Natural killer cell (primary cell): ENCODE results near the gene FBN3. TPM values are rescaled to one million over a fixed set of nuclear protein-coding genes. Genes with fewer than 3 reads are reported as not detected.

Experiments used
- ATAC-seq, 3 donors: fragments of 150-1000 bp in 2 of 3; fragments of 200-7000 bp in 1 of 3; cut with Tn5 transposase; 1 replicate in 1 of 3; 2 replicates in 2 of 3; pipeline ENCODE4 v1.10.0; 2021; ENCODE audit warnings: mild to moderate bottlenecking in 2 of 3, moderate library complexity in 2 of 3
- DNase-seq, 2 donors: peaks; one replicate each; pipeline versions ENCODE4 v3.0.0 to v3.0.0-alpha.2; 2013 to 2021; ENCODE audit warnings: mixed read lengths in 1 of 2
- H3K27ac ChIP-seq: one replicate; pipeline ENCODE4 v1.5.1; 2013; ENCODE audit warnings: mild to moderate bottlenecking, low read length
- H3K27me3 ChIP-seq: one replicate; pipeline ENCODE4 v1.6.1; 2013; ENCODE audit warnings: low read length; ENCODE audit not compliant: control insufficient read depth, insufficient read depth
- H3K36me3 ChIP-seq: one replicate; pipeline ENCODE4 v1.6.1; 2013; ENCODE audit warnings: low read length; ENCODE audit not compliant: control insufficient read depth, insufficient read depth
- H3K4me1 ChIP-seq: one replicate; pipeline ENCODE4 v1.6.1; 2013; ENCODE audit warnings: low read length; ENCODE audit not compliant: control insufficient read depth, insufficient read depth
- H3K4me3 ChIP-seq: one replicate; pipeline ENCODE4 v1.5.1; 2013; ENCODE audit warnings: low read length
- H3K9me3 ChIP-seq: one replicate; pipeline ENCODE4 v1.6.1; 2013; ENCODE audit warnings: low read length; ENCODE audit not compliant: control insufficient read depth, insufficient read depth
- H3K27ac Mint-ChIP-seq, 2 donors: one replicate each; pipeline ENCODE4 v1.8.0; 2022; ENCODE audit warnings: mild to moderate bottlenecking in 2 of 2, mixed read lengths in 2 of 2, moderate library complexity in 1 of 2
- H3K27me3 Mint-ChIP-seq, 2 donors: one replicate each; pipeline ENCODE4 v1.8.0; 2022; ENCODE audit warnings: low read depth in 2 of 2, mixed read lengths in 2 of 2
- H3K36me3 Mint-ChIP-seq: one replicate; pipeline ENCODE4 v1.8.0; 2022; ENCODE audit warnings: mixed read lengths
- H3K4me1 Mint-ChIP-seq, 2 donors: one replicate each; pipeline ENCODE4 v1.8.0; 2022; ENCODE audit warnings: mixed read lengths in 2 of 2
- H3K4me3 Mint-ChIP-seq: one replicate; pipeline ENCODE4 v1.8.0; 2022; ENCODE audit warnings: mild to moderate bottlenecking, moderate library complexity, mixed read lengths
- H3K9me3 Mint-ChIP-seq, 2 donors: one replicate each; pipeline ENCODE4 v1.8.0; 2022; ENCODE audit warnings: mixed read lengths in 2 of 2
- CTCF ChIP-seq: fragments of 200-600 bp; IDR thresholded peaks from one replicate; pipeline ENCODE4 v1.8.0; 2022; ENCODE audit warnings: antibody characterized with exemption
- WGBS: methylation state at CpG from one replicate; pipeline ENCODE4 v1.1.7; 2013; ENCODE audit warnings: missing lambda C conversion rate; ENCODE audit not compliant: insufficient coverage; 5-methylcytosine and 5-hydroxymethylcytosine counted together
- intact Hi-C: fragments of 100-400 bp; cut with micrococcal nuclease; formaldehyde crosslinking; loops from one replicate; pipeline ENCODE4 v1.14.2; 2022
- total RNA-seq, 4 donors: library from RNA; stranded (reverse); fragments of 120-200 nt in 1 of 4; gene quantifications; one replicate each; pipeline versions ENCODE4 v1.2.3 to v1.2.4, GENCODE V29; 2013 to 2022

FBN3 gene
- total RNA-seq, 3 donors from 2014 or later (not counting 1 experiment from before 2014, with no cell fraction given): 0.25 TPM; not detected in 2

DNA sequence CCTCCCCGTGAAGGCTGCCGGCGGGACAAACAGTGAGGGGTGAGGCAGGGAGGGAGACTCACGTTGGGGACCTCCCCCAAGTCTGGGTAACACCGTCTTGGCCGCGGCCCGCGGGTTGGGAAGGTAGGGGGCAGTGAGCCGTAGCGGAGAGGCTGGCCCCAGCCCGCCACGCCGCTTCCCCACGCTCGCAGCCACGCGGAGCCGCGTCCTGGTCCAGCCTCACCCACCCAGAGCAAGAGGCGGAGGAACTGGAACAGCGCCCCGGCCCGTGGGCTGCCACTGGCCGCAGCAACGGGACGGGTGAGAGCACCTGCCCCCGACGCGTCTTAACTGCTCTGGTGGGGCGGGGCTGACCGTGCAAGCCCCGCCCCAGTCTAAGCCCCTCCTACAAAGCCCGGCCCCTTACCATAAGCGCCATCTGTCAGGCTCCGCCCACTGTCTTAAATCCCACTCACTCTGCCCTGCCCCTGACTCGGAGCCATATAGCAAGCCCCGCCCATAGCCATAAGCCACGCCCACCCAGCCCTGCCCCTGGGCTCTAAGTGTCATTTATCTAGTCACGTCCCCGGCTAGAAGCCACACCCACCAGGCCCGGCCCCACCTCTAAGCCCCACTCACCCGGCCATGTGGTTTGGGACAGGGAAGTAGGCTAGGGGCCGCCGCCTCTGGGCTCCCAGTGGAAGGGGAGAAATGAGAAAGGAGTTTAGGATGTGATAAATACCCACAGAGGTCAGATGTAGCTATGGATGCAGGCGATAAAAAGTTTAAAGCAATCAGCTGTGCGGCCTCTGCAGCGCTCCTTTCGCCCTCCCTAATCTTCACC lies 98.9 kb downstream of the FBN3 start:
- Histone ChIP-seq H3K36me3 (no peaks in the 10 kb centered on the region), H3K9me3 (no peaks in the 10 kb centered on the region), H3K4me3 (peak overlapping the region; percentile 38), H3K4me1 (peaks cover 26% of the 10 kb centered on the region), H3K27me3 (no peaks in the 10 kb centered on the region), H3K27ac (no peak overlapping the region)
- H3K4me3 Mint-ChIP-seq: peak overlapping the region; percentile 68
- DNase-seq: peak; percentile 83 to 92
- peak; percentile 96 to 98 (median 97) for ATAC-seq
- H3K36me3 Mint-ChIP-seq: no peaks in the 10 kb centered on the region
- intact Hi-C loops: no loop called here
- H3K27me3 Mint-ChIP-seq: no peaks in the 10 kb centered on the region
- H3K27ac Mint-ChIP-seq: peak overlapping the region in 1 of 2 donors; percentile 68
- TF ChIP-seq CTCF: no peak
- no peaks in the 10 kb centered on the region for H3K9me3 Mint-ChIP-seq
- peaks cover 7 to 24% of the 10 kb centered on the region in 2 donors for H3K4me1 Mint-ChIP-seq
- 7% methylated on average over 45 of the region's 49 CpGs for WGBS

- Histone ChIP-seq H3K27ac (no peak overlapping the region), H3K36me3 (no peaks in the 10 kb centered on the region), H3K4me3 (no peak overlapping the region), H3K27me3 (no peaks in the 10 kb centered on the region), H3K4me1 (peaks cover 18% of the 10 kb centered on the region), H3K9me3 (no peaks in the 10 kb centered on the region)
- Mint-ChIP-seq H3K4me3 (no peak overlapping the region), H3K36me3 (no peaks in the 10 kb centered on the region), H3K9me3 (no peaks in the 10 kb centered on the region), H3K27ac (no peak overlapping the region), H3K27me3 (no peaks in the 10 kb centered on the region), H3K4me1 (peaks cover 0 to 12% of the 10 kb centered on the region in 2 donors)
- TF ChIP-seq CTCF: no peak
- 67% methylated on average over 1 of the region's 3 CpGs for WGBS
- intact Hi-C loops: no loop called here
- DNase-seq (no peak), ATAC-seq (no peak)
These were observed 102.7 kb downstream of the FBN3 start for GRCh38 chr19:8046569-8047165.

GRCh38 chr19:8045872-8046568 lies 103.4 kb downstream of the FBN3 start:
- DNase-seq (no peak), ATAC-seq (no peak)
- no peaks in the 10 kb centered on the region for H3K9me3 ChIP-seq
- peaks cover 16% of the 10 kb centered on the region for H3K4me1 ChIP-seq
- Mint-ChIP-seq H3K4me3 (no peak overlapping the region), H3K27me3 (no peaks in the 10 kb centered on the region), H3K27ac (no peak overlapping the region), H3K36me3 (no peaks in the 10 kb centered on the region), H3K9me3 (no peaks in the 10 kb centered on the region), H3K4me1 (peaks cover 0 to 11% of the 10 kb centered on the region in 2 donors)
- no peaks in the 10 kb centered on the region for H3K27me3 ChIP-seq
- H3K4me3 ChIP-seq: no peak overlapping the region
- intact Hi-C loops: no loop called here
- 87% methylated on average over 9 of the region's 10 CpGs for WGBS
- TF ChIP-seq CTCF: no peak
- no peaks in the 10 kb centered on the region for H3K36me3 ChIP-seq
- no peak overlapping the region for H3K27ac ChIP-seq
